Measurements from ENCODE around the gene E2F4.
A peak's percentile ranks its signal among the peaks of the same experiment; 100 is the strongest.

Gene E2F4

DNA sequence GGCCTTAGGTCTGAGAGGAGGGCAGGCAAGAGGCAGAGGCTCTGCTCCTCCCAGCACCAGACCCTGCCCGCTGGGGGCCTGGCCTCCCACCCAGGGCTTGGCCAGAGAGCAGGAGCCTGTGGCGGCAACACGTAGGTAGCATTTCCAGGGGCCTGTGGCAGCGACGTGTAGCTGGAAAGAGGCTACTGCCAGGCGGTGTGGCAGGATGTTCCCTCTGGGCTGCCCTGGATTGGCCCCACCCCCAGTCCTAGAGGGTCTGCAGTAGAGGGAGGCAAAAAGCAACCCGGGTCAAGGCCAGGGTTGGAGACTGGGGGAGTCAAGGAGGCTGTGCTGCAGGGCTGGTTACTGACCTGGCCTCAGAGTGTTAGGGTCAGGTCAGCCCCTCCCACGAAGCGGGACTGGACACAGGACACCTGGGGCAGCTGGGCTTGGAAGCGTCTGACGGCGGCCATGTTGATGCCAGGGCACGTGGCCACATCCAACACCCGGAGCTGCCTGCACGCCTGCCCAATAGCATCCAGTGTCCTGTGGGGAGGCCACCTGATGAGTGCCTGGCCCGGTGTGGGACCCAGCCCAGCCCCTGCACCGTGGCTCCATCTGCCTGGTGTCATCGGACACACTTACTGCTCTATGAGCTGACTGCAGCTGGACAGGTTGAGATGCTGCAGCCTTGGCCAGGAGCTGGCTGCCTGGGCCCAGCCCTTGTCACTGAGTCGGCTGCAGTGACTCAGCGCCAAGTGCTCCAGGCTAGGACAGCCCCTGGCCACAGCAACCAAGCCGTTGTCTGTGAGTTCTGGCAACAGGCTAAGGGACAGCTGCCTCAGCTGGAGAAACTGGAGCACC lies 15.5 kb downstream of the E2F4 start:
- H3K4me3 ChIP-seq (ENCODE audit: low read depth, low read length), result no peak overlapping the region

DNA sequence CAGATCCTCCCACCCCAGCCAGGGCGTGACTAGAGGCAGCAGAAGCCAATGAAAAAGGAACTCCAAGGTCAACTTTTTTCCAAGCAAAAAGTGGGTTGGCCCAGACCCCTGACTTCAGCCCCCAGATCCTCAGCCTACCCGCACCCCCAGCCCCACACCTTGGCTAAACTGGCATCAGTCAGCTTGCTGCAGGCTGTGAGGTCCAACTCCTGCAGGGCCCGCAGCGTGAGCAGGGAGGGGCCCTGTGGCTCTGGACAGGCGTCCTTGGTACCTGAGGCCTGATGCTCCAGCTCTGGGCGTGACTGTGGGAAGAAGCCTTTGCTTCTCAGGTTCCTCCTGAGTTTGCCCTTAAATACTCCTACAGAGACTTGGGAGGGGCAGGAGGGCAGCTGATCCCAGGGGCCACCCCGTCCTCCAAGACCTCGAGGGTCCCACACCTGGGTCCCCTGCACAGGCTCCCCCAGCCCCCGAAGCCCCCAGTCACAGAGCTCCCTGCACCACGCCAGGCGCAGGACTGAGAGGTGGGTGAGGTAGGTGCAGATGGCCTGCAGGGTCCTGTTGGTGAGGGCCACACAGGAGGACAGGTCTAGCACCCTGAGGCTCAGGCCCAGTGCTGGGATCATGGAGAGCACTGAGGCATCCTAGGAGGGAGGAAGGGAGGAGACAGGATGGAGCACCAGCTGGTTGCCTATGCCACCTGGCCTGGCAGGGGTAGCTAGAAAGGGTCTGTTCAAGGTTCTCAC lies 16.4 kb downstream of the E2F4 start:
- no peak overlapping the region for H3K4me3 ChIP-seq (ENCODE audit: low read depth, low read length)

DNA sequence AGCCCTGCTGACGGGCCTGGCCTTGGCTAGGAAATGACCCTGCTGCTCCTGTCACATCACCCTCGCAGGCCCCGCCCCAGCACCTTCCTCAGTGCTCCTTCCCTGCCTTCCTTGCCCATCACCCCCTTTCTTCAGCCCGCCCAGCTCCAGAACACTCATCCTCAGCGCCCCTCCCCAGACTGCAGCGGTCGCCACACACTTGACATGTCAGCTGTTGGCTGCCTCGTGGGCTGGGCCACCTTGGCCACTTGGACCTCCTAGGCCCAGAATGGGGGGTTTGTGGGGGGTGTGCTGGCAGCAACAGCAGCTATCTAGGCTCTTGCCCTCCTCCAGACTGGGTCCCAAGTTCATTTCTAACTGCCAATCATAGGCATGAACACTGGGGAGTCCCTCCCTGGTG lies 17.6 kb downstream of the E2F4 start:
- no peak overlapping the region for H3K4me3 ChIP-seq (ENCODE audit: low read depth, low read length)

DNA sequence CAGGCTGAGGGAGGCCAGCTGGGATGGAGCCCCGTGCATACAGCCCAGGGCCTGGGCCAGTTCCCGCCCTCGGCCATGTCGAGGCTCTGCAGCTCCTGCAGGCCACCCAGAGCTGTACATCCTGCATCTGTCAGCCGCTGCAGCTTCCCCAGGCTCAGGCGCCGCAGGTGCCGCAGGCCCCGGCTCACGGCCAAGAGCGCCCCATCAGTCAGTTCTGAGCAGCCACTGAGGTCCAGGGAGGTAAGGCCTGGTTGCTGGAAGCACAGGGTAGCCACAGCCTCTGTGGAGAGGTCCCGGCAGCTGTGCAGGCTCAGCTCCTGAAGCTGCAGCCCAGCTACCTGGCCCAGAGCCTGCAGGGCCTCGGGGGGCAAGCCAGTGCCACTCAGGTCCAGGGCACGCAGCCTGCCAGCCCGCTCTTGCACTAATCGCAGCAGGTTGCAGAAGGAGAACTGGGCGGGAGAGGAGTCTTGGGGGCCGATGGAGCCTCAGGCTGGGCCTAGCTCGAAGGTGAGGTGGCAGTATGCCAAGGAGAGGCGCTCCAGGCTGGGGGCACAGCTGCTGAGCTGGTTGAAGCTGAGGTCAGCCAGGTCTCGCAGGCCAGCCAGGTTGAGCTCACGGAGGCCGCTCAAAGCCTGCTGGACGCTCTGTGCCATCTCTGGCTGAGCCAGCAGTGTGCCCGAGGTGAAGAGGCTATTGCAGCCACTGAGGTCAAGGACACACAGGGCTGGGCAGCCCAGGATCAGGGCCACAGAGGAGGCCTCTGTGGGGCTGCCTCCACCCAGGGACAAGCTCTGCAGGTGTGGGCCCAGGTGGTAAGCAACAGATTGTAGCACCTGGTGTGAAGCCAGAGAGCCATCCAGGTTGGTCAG lies 18.3 kb downstream of the E2F4 start:
- no peak overlapping the region for H3K4me3 ChIP-seq (ENCODE audit: low read depth, low read length)

DNA sequence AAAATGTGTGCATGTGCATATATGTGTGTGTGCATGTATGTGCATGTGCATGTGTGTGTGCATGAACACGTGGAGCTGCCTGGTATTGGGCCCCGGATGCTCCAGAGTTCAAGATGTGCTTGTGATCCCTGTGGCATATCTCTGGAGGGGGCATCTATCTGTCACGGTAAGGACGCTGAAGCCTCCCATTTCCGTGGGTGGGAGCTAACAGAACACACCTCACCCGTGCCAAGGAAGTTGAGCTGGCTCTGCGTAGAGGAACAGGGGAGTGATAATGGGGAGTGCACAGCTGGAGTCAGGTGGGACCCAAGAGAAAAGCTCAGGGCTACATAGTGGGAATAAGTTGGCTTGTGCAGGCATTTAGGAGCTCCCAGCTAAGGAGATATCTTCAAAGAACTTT lies 19.7 kb downstream of the E2F4 start:
- no peak overlapping the region for H3K4me3 ChIP-seq (ENCODE audit: low read depth, low read length)

DNA sequence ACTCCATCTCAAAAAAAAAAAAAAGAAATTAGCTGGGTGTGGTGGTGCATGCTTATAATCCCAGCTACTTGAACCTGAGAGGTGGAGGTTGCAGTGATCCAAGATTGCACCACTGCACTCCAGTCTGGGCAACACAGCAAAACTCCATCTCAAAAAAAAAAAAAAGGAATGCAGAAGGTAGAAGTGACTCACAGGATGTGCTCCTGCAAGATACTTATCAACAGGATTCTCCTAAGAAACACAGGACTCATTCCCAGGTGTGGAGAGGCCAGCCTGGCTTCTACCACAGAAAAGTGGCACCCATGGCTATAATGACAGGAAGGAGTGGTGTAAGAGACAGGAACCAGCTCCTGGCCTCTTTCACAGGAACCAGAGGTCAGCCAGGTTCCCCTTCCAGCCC lies 20.8 kb downstream of the E2F4 start:
- H3K4me3 ChIP-seq (ENCODE audit: low read depth, low read length), result no peak overlapping the region

DNA sequence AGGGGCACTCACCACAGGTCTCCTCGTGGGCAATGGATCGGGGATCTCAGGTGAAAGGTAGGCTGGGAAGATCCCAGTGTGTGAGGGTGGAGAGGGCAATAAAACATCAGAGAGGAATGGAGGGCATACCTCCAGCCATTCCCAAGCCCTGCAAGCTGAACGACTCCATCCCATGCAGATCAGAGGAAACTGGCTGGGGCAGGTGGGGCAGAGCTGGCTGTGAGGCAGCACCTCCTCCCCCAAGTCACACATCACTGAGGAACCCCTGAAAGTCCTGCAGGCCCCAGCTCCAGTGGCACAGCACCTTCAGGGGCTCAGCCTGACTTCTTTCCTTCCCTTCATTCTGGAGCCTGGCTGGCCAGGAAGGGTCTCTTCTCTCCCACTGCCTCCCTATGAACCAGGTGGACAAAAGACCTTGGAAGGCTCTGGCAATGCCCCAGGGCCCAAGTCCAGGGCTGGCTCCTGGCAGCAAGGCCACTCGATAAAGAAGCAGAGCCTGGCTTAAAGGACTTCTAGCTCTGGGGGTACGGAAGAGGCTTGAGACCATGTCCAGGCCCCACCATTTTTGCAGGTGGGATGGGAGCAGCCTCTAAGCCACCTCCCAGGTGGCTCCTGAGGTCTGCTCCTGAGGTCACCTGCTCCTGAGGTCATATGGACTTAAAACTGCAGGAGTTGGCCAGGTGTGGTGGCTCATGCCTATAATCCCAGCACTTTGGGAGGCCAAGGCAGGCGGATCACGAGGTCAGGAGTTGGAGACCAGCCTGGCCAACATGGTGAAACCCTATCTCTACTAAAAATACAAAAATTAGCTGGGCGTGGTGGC lies 21.5 kb downstream of the E2F4 start:
- H3K4me3 ChIP-seq (ENCODE audit: low read depth, low read length), result no peak overlapping the region

DNA sequence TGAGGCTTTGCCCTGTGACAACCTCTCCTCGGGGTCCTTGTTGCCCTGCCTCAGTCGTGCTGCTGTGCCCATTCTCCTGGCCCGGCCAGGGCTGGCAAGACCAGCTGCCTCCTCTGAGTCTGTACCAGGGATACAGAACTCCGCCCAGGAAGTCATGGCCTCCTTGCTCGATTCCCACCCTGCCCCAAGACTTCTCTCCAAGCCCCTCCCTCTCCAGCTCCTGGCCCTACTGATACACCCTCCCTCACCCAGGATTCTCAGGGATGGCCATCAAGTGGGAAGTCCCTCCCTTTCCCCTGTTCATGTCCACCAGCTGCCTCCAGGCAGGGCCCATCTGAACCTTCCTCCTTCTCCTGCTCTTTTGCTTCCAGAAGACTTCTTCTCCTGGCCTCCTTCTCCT lies 23.8 kb downstream of the E2F4 start:
- H3K4me3 ChIP-seq (ENCODE audit: low read depth, low read length), result no peak overlapping the region

DNA sequence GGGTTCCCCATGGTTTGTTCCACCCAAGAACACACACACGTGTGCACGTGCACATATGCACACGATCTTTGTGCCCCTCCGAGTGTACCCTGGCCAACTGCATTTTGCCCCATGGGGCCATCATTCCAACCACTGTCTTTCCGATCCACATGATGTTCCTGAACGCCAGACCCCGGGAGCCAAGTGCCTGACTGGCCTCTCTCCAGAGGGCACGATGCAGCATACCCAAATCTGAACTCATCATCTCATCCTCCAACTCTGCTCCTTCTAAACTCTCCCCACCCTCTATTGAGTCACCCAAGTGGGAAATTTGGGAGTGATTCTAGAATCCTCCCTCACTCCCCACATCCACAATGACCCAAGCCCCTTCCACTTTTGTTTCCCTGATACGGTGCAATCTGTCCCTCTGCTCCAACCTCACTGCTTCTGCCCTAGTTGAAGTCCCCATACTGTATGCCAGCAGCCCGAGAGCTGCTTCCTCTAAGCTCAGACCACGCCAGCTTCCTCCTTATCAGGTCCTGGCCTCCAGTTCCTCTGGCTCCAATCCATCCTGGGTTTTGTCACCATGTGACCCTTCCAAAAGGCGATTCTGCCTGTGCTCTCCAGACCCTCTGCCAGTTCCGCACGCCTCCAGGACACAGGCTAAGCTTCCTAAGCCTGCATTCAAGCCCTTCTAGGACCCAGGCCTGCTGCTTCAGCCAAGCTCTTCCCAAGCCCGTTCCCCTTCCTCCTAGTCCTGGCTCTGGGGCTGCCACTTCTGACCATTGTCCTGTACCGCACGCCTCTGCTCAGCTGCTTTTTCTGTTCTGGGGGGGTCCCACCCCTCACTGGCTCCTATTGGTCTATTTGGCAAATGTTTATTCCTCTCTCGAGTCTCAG lies 24.9 kb downstream of the E2F4 start:
- no peak overlapping the region for H3K4me3 ChIP-seq (ENCODE audit: low read depth, low read length)

DNA sequence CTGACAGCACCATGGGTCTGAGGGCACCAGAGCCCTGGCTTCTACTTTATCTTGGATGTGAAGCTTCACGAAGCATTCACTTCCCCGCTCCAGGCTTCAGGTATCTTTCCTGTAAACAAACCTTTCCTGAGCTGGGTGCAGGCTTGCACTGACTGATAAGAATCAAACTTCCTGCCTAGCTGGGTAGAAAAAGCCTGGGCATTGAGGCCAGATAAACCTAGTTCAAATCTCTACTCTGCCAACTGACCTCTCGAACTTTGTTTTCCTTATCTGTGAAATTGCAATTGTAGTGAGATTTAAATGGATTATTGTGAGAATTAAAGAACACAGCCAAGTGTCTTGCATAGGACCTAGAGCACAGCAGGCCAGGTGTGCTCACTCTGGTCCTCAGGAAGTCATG lies 32.0 kb downstream of the E2F4 start:
- no peak overlapping the region for H3K4me3 ChIP-seq (ENCODE audit: low read depth, low read length)

DNA sequence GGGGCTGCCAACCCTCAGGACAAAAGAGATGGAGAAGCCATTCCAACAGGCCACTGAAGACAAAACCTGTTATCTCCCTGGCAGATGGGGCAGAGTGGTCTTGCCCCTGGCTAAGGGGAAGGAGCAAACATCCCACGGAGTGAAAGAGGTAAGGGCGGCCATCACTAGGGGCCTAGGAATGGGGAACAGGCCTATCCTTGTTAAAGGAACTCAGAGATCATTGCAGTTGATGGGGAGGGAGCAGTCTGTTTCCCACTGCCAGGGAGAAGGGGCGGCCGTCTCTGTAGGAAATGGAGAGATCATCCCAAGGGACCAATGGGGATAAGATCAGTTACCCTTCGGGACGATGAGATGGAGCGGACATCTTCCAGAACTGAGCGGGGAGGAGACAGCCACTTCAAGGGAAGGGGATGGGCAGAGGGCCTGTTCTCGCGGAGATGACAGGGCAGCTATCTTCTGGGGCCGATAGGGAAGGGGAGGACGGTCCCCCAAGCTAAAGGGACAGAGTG lies 34.4 kb downstream of the E2F4 start:
- peak overlapping the region; percentile 95 for H3K4me3 ChIP-seq (ENCODE audit: low read depth, low read length)

DNA sequence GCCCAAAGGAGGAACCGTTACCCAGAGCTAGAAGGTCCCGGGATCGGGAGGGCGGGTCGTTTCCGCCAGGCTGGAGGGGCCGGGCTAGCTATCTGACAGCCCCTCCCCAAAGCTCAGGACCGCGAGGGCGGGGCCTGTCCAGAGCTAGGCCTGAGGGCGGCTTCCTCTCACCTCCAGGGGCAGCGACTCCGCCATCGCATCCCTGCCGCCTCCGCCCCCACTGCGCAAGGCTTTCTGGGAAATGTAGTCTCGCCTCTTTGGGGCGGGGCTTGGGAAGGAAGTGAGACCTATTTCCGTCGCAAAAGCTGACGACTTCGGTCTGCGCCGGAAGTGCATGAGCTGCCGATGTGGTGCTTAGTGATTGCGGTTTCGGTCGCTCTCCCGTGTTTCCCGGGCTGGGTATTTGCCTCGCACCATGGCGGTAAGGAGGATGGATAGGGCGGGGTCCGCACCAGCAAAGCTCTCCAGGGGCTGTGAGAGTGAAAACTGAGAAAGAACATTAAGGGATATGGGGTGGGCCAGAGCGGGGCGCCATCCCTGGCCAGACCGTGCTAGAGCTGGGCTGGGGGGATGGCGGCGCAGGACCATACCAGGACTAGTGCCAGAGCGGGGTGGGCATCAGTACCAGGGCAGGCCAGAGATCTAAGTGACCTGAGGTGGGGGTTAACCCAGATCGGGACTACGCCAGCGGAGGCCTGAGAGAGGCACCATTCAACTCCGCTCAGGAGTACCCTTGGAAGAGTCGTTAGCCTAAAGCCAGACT lies 35.0 kb downstream of the E2F4 start, which contains the start of gene TMEM208:
TSS of gene TMEM208 (plus strand) at position 327 of the 763 bp plus-strand sequence. CDS start at position 416, 89 bp downstream.
- H3K4me3 ChIP-seq (ENCODE audit: low read depth, low read length), result peak within 1 kb of the TSS; percentile 95

DNA sequence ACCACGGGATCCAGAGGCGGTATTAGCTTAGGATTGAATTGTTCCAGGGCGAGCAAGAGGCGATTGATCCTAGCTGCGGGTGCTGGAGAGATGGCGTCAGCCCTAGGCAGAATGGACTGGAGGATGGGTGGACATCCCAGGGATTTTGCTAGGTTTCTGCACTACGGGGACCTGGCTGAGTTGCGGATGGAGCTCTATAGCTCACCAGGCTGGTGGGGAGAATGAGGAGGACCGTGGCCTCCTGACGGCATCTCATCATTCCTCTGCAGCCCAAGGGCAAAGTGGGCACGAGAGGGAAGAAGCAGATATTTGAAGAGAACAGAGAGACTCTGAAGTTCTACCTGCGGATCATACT lies 35.6 kb downstream of the E2F4 start:
- H3K4me3 ChIP-seq (ENCODE audit: low read depth, low read length), result peak overlapping the region; percentile 95

DNA sequence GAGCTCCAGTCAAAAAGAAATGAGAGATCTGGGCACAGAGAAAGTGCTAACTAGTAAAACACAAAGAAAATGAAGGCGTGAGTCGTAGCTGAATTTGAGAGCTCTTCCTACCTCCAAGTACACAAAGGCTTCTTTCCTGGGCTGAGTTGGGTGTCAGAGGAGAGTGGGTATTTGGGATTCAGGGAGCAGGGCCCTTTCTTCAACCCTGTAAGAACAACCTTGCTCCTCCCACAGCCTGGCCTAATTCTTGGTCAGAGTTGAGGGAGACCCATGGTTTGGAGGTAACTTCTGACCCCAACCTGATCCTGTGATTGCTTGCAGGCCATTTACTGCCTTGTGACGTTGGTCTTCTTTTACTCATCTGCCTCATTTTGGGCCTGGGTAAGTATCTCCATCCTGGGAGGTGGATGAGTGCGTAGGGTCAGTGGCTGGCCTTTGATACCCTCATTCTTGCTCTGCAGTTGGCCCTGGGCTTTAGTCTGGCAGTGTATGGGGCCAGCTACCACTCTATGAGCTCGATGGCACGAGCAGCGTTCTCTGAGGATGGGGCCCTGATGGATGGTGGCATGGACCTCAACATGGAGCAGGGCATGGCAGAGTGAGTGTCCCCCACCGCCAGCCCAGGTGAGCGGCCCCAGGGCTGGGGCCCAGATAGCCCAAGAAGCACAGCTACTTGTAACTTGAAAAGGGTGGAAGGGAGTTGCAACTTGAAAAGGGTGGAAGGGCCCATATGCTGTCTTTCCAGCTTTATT lies 36.3 kb downstream of the E2F4 start:
- no peak overlapping the region for H3K4me3 ChIP-seq (ENCODE audit: low read depth, low read length)

DNA sequence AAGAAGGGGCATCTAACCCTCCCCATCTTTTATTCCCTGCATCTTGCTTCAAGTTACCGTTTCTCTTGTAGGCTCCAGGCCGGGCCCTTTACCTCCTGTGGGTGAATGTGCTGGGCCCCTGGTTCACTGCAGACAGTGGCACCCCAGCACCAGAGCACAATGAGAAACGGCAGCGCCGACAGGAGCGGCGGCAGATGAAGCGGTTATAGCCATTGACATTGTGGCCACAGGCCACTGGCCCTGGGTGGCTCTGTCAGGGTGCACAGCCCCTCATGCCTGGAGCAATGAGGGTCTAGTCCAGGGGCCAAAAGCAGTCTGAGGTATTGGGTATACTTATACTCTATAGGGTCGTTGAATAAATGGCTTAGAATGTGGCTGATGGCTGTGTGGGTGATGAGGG lies 37.0 kb downstream of the E2F4 start:
- H3K4me3 ChIP-seq (ENCODE audit: low read depth, low read length), result no peak overlapping the region

DNA sequence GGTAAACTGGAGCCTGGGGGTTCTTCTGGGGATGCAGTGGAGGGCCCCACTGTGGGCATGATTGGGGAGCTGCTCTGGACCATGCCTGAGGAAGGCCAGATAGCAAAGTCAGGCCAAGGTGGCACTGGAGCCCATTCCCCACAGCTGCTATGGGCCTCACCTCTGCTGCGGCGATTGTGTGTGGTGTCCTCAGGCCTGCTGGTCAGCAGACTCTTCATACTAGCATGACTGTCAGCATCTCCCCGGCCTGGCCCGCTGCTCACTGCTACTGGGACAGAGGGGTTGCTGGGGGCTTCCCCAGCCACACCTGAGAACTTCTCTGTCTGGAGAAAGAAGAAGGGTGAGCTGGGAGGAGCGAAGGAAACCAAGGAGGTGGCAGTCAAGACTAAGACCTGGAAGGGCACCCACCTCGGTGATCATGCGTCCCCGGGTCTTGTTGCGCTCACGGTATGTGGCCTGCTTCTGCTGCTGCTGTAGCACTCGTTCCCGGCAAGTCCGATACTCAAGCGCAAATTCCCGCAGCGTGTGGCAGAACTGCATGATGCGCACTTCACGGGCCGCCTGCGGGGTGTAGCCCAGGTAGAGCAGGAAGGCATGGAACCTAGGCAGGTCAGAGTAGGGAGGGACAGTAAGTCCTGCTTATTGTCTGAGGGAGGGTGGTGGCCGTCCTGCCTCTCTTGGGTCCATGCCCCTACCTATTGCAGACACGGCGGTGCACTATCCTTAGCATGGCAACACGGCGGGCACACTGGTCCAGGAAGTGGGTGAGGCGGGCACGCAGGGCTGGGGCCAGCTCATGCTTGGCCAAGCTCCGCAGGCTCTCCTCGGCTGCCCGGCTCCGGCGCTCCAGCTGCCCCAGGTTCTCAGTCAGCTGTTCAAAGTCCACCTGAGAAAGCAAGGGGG lies 38.2 kb downstream of the E2F4 start:
- H3K4me3 ChIP-seq (ENCODE audit: low read depth, low read length), result no peak overlapping the region

All from iPS-11a (cell line).